A673 (cell line): ENCODE measurements around the gene UBASH3B. TPM values are rescaled to one million over a fixed set of nuclear protein-coding genes. Genes with fewer than 3 reads are reported as not detected.

Source experiments
- BruUV-seq: library from RNA; stranded (reverse); fragments of 400-500 nt; replicated peaks from 2 replicates; lab custom pipeline; 2021; lab: Mats Ljungman, UMichigan
- CTCF ChIA-PET: fragments of 300-600 bp; sonication (Branson Sonifier 250); formaldehyde crosslinking; loops from one replicate; lab custom pipeline; 2022; ENCODE audit warnings: antibody characterized with exemption; lab: Charles Lee
- POLR2A ChIA-PET: fragments of 300-600 bp; sonication (Branson Sonifier 250); formaldehyde crosslinking; loops from one replicate; lab custom pipeline; 2022; ENCODE audit warnings: antibody characterized with exemption; ENCODE audit not compliant: low non-redundant PET; lab: Charles Lee
- DNase-seq: peaks from one replicate; pipeline ENCODE4 v3.0.0-alpha.2; 2015; ENCODE audit warnings: low spot score
- H3K27ac ChIP-seq: fragments of 200-600 bp; sonication (generic); 2 replicates; pipeline ENCODE4 v1.5.1; 2016; ENCODE audit warnings: mixed run types, low read depth, mild to moderate bottlenecking, mixed read lengths, antibody characterized with exemption, low read length; ENCODE audit not compliant: poor library complexity, severe bottlenecking
- H3K27me3 ChIP-seq: fragments of 200-600 bp; sonication (generic); replicated peaks from 2 replicates; pipeline ENCODE4 v1.6.1; 2017; ENCODE audit warnings: mixed run types, low read depth, mild to moderate bottlenecking, mixed read lengths, antibody characterized with exemption, low read length; ENCODE audit not compliant: insufficient read depth, poor library complexity
- H3K36me3 ChIP-seq: fragments of 200-600 bp; sonication (generic); 2 replicates; pipeline ENCODE4 v1.6.1; 2016; ENCODE audit warnings: mixed run types, mild to moderate bottlenecking, mixed read lengths, antibody characterized with exemption, low read length; ENCODE audit not compliant: insufficient read depth, poor library complexity, severe bottlenecking
- H3K4me1 ChIP-seq: fragments of 200-600 bp; sonication (generic); 2 replicates; pipeline ENCODE4 v1.6.1; 2017; ENCODE audit warnings: mixed run types, mild to moderate bottlenecking, mixed read lengths, antibody characterized with exemption, low read length; ENCODE audit not compliant: insufficient read depth, poor library complexity, severe bottlenecking
- H3K4me3 ChIP-seq: fragments of 200-600 bp; sonication (generic); 2 replicates; pipeline ENCODE4 v1.5.1; 2016; ENCODE audit warnings: low read depth, mixed run types, mild to moderate bottlenecking, mixed read lengths, low read length; ENCODE audit not compliant: poor library complexity, severe bottlenecking
- H3K9me3 ChIP-seq: fragments of 200-600 bp; sonication (generic); 2 replicates; pipeline ENCODE4 v1.6.1; 2016; ENCODE audit warnings: mixed run types, low read depth, mild to moderate bottlenecking, mixed read lengths, antibody characterized with exemption, low read length; ENCODE audit not compliant: poor library complexity, severe bottlenecking
- EZH2 ChIP-seq: fragments of 200-600 bp; sonication (generic); IDR thresholded peaks from 2 replicates; pipeline ENCODE4 v1.6.1; 2017; ENCODE audit warnings: borderline replicate concordance, low read depth, mild to moderate bottlenecking, mixed read lengths, antibody characterized with exemption, low read length; ENCODE audit not compliant: poor library complexity, severe bottlenecking
- intact Hi-C: fragments of 100-400 bp; cut with micrococcal nuclease; formaldehyde crosslinking; loops from one replicate; pipeline ENCODE4 v1.10.0; 2022; ENCODE audit not compliant: unreplicated experiment
- total RNA-seq: library from RNA; stranded (reverse); gene quantifications from 2 replicates; pipeline ENCODE4 v1.2.3, GENCODE V29; 2021
- TF ChIP-seq, protein P1 (sequence below): fragments of 300-800, 200-600 bp; sonication (generic); conservative IDR thresholded peaks from 2 replicates; pipeline ENCODE4 v1.5.1; 2017; ENCODE audit warnings: low read depth, mild to moderate bottlenecking, antibody characterized with exemption, low read length, moderate library complexity, mixed read lengths

The UBASH3B gene
- total RNA-seq, 1 experiment from 2014 or later: 15.3 TPM

DNA sequence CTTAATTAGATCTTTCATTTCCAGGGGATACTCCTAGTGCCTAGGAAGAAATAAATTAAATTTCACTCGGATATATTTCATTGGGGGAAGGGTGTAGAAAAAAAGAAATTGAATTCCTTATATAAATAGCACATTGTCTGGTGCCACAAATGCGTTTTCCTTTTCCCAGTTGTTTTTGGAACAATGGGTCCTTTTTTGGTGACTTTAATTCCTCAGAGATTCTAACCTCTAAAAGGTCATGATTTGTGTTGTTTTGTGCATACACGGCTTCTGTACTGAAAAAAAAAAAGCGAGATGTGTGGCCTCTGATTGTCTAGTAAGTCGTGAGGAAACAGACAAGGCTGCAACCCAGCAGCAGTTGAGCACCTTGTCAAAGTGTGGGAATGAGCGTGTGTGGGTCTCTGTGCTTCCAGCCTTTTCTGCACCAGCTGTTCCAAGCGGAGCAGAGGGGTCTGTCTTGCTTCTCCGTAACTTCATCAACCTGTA, 118.3 kb downstream of the UBASH3B start:
- intact Hi-C loops: no loop called here
- no peaks in the 10 kb centered on the region for H3K36me3 ChIP-seq
- TF ChIP-seq EZH2: no peak
- TF ChIP-seq, protein P1, sequence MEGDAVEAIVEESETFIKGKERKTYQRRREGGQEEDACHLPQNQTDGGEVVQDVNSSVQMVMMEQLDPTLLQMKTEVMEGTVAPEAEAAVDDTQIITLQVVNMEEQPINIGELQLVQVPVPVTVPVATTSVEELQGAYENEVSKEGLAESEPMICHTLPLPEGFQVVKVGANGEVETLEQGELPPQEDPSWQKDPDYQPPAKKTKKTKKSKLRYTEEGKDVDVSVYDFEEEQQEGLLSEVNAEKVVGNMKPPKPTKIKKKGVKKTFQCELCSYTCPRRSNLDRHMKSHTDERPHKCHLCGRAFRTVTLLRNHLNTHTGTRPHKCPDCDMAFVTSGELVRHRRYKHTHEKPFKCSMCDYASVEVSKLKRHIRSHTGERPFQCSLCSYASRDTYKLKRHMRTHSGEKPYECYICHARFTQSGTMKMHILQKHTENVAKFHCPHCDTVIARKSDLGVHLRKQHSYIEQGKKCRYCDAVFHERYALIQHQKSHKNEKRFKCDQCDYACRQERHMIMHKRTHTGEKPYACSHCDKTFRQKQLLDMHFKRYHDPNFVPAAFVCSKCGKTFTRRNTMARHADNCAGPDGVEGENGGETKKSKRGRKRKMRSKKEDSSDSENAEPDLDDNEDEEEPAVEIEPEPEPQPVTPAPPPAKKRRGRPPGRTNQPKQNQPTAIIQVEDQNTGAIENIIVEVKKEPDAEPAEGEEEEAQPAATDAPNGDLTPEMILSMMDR: no peak
- BruUV-seq: no TSS peak
- H3K9me3 ChIP-seq: no peaks in the 10 kb centered on the region
- H3K27me3 ChIP-seq: no peaks in the 10 kb centered on the region
- POLR2A ChIA-PET: no interaction called here
- CTCF ChIA-PET: no interaction called here
- DNase-seq: no peak
- H3K4me3 ChIP-seq: no peak overlapping the region
- H3K27ac ChIP-seq: no peak overlapping the region
- H3K4me1 ChIP-seq: peaks cover 2% of the 10 kb centered on the region

DNA sequence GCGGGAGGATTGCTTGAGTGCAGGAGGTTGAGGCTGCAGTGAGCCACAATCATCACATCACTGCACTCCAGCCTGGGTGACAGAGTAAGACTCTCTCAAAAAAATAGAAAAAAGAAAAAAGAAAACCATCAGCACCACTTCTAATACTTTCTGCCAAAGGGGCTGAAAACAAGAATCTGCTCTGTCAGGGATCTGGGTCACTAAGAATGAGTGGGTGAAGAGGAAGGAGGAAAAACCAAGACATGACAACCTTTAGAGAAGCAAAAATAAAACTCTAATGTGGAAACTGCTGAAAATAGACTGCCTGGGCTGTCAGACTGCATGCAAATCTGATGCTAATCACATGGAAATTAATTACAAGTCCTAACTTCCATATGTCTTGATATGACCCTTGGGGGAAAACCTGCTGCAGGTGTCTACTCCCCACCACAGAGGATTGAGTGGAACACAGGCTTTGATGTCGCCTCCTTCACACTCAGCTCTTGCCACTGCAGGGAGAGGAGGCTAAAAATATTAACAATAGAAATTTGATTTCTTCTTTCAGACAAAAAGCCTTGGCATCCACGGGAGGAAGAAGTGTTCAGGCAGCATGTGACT, 120.3 kb downstream of the UBASH3B start:
- CTCF ChIA-PET: interaction anchor here (0.6 kb wide), 1 partner anchor 55 kb away, joined by 5 read pairs; no protein-coding TSS in a partner anchor
- no peaks in the 10 kb centered on the region for H3K9me3 ChIP-seq
- H3K4me1 ChIP-seq: peaks cover 16% of the 10 kb centered on the region
- no peak overlapping the region for H3K4me3 ChIP-seq
- no peak overlapping the region for H3K27ac ChIP-seq
- intact Hi-C loops: no loop called here
- POLR2A ChIA-PET: no interaction called here
- TF ChIP-seq EZH2: no peak
- TF ChIP-seq, protein P1: no peak
- no TSS peak for BruUV-seq
- H3K36me3 ChIP-seq: no peaks in the 10 kb centered on the region
- DNase-seq: no peak
- H3K27me3 ChIP-seq: no peaks in the 10 kb centered on the region

DNA sequence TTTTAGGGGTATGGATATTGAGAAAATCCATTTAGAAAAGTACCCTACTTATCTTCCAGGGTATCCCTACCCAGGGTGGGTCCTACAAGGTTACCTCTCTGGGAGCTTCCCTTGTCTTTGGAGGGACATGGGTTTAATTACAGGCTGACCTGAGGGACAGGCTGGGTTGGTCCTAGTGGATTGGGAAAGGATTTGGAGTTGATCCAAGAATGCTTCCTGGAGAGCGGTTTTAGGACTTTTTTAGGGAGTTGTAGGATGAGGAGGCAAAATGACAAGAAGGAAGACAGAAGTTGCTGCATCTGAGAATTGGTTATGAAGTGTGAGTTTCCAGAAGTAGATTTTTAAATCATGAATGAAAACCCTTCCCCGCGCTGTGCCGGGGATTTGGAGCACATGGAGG, 121.0 kb downstream of the UBASH3B start:
- no peak overlapping the region for H3K27ac ChIP-seq
- POLR2A ChIA-PET: no interaction called here
- TF ChIP-seq EZH2: no peak
- TF ChIP-seq, protein P1: no peak
- H3K9me3 ChIP-seq: no peaks in the 10 kb centered on the region
- intact Hi-C loops: no loop called here
- no peaks in the 10 kb centered on the region for H3K27me3 ChIP-seq
- BruUV-seq: no TSS peak
- H3K4me1 ChIP-seq: peaks cover 22% of the 10 kb centered on the region
- CTCF ChIA-PET: interaction anchor here (0.6 kb wide), 1 partner anchor 56 kb away, joined by 5 read pairs; no protein-coding TSS in a partner anchor
- no peak overlapping the region for H3K4me3 ChIP-seq
- no peak for DNase-seq
- H3K36me3 ChIP-seq: no peaks in the 10 kb centered on the region
